Stomach (tissue), 9 donors: ENCODE data around the gene CCDC51. TPM values are rescaled to one million over a fixed set of nuclear protein-coding genes. Genes with fewer than 3 reads are reported as not detected.

Experiments
- DNase-seq, 2 donors: peaks; one replicate each; pipeline versions ENCODE4 v3.0.0 to v3.0.0-alpha.2; 2013 to 2019
- H3K27ac ChIP-seq, 5 donors: fragments of 200-600 bp in 4 of 5; sonication (generic) in 4 of 5; one replicate each; pipeline ENCODE4 v1.5.1; 2013 to 2019; ENCODE audit warnings: mild to moderate bottlenecking in 1 of 5, moderate library complexity in 1 of 5
- H3K27me3 ChIP-seq, 3 donors: fragments of 200-600 bp; sonication (generic); one replicate each; pipeline ENCODE4 v1.5.1; 2017 to 2019; ENCODE audit warnings: mixed run types in 1 of 3
- H3K36me3 ChIP-seq, 4 donors: fragments of 200-600 bp; sonication (generic); 1 replicate in 3 of 4; 2 replicates in 1 of 4; pipeline ENCODE4 v1.5.1; 2016 to 2019
- H3K4me1 ChIP-seq, 4 donors: fragments of 200-600 bp; sonication (generic); one replicate each; pipeline ENCODE4 v1.5.1; 2016 to 2019
- H3K4me3 ChIP-seq, 4 donors: fragments of 200-600 bp; sonication (generic) in 3 of 4; one replicate each; pipeline ENCODE4 v1.5.1; 2016 to 2019; ENCODE audit warnings: mild to moderate bottlenecking in 1 of 4
- H3K9me3 ChIP-seq, 4 donors: fragments of 200-600 bp; sonication (generic); one replicate each; pipeline ENCODE4 v1.5.1; 2016 to 2019
- EP300 ChIP-seq: sonication (generic); formaldehyde crosslinking; IDR thresholded peaks from one replicate; pipeline ENCODE4 v1.6.1; 2017; ENCODE audit warnings: antibody characterized with exemption
- POLR2A ChIP-seq, 4 donors: fragments of 450-650 bp; IDR thresholded peaks; one replicate each; pipeline ENCODE4 v1.6.1; 2016; ENCODE audit warnings: antibody characterized with exemption in 4 of 4, control low read depth in 2 of 4, mild to moderate bottlenecking in 1 of 4, moderate library complexity in 1 of 4
- POLR2AphosphoS5 ChIP-seq, 3 donors: sonication (generic); formaldehyde crosslinking; IDR thresholded peaks; one replicate each; pipeline ENCODE4 v1.6.1; 2016; ENCODE audit warnings: antibody characterized with exemption in 3 of 3
- WGBS, 5 donors: extraction: QIAGEN DNeasy Blood & Tissue Kit in 3 of 5; methylation state at CpG; one replicate each; pipeline versions ENCODE4 v1.1.5 to v1.1.7; 2013 to 2018; 5-methylcytosine and 5-hydroxymethylcytosine counted together
- intact Hi-C: fragments of 100-400 bp; cut with DNase I; formaldehyde crosslinking; loops from one replicate; pipeline ENCODE4 v1.15.1; 2023; ENCODE audit warnings: low total_unique reads
- polyA plus RNA-seq, 3 donors: library from polyadenylated mRNA; stranded (reverse); fragments of 200-250 nt; gene quantifications; one replicate each; pipeline ENCODE4 v1.2.3, GENCODE V29; 2013
- total RNA-seq, 5 donors: library from RNA; depleted of rRNA; stranded (reverse); fragments of >200 nt; gene quantifications; one replicate each; pipeline versions ENCODE4 v1.1.0 to v1.2.3, GENCODE V29; 2014 to 2016
- TF ChIP-seq, protein P1 (sequence below), 7 experiments: fragments of 450-650 bp in 4 of 7; fragments of 200-600 bp in 3 of 7; sonication (generic) in 3 of 7; IDR thresholded peaks; one replicate each; pipeline ENCODE4 v1.5.1; 2016 to 2019; ENCODE audit warnings: antibody characterized with exemption in 7 of 7, control low read depth in 2 of 7, mild to moderate bottlenecking in 1 of 7
- donor health status: healthy with polysubstance abuse.
- donor health status: Bipolar disorder and iron deficiency.
- donor health status: healthy.

CCDC51 gene
- total and polyA plus RNA-seq, 8 donors = 1.8 to 12.5 (median 8.3) TPM

DNA sequence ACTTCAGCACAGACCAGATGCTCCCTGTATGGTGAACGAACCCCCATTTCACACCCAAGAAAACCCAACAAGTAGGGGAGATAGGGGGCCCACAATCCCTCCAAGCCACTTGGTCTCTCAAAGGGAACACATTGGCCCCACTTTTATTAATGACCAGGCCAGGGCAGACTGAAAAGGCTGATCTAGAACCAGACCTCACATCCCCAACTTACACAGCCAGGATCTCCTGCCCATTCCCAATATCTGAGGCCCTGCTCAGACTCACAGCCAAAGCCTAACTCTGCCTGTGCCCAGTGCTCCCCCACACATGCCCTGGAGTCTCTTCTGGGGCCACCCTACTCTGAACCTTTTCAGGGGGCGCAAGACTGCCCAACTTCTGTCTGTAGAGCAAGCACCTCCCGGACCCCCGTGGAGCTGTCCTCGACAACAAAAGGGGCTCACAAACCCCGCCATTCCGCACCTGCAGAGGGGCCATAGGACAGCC lies 11.8 kb downstream of the CCDC51 start:
- DNase-seq = no peak
- H3K27me3 ChIP-seq = peaks cover 0 to 5% (median 0%) of the 10 kb centered on the region in 3 donors
- TF ChIP-seq, protein P1, sequence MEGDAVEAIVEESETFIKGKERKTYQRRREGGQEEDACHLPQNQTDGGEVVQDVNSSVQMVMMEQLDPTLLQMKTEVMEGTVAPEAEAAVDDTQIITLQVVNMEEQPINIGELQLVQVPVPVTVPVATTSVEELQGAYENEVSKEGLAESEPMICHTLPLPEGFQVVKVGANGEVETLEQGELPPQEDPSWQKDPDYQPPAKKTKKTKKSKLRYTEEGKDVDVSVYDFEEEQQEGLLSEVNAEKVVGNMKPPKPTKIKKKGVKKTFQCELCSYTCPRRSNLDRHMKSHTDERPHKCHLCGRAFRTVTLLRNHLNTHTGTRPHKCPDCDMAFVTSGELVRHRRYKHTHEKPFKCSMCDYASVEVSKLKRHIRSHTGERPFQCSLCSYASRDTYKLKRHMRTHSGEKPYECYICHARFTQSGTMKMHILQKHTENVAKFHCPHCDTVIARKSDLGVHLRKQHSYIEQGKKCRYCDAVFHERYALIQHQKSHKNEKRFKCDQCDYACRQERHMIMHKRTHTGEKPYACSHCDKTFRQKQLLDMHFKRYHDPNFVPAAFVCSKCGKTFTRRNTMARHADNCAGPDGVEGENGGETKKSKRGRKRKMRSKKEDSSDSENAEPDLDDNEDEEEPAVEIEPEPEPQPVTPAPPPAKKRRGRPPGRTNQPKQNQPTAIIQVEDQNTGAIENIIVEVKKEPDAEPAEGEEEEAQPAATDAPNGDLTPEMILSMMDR (IDR thresholded peaks at IDR 0.05) = no peak
- TF ChIP-seq POLR2AphosphoS5 (IDR thresholded peaks at IDR 0.05) (no peak), EP300 (no peak), POLR2A (IDR thresholded peaks at IDR 0.05) (no peak)
- peaks cover 51 to 79% (median 61%) of the 10 kb centered on the region in 4 donors for H3K4me1 ChIP-seq
- intact Hi-C loops = no loop called here
- H3K4me3 ChIP-seq = peak overlapping the region; percentile 58 to 91 (median 87)
- WGBS, 5 donors = 20 to 45% (median 36%) methylated on average over 6 to 7 of the region's 7 CpGs
- peak overlapping the region; percentile 90 to 97 (median 93) for H3K27ac ChIP-seq
- no peaks in the 10 kb centered on the region for H3K9me3 ChIP-seq
- H3K36me3 ChIP-seq = peaks cover 8 to 28% (median 25%) of the 10 kb centered on the region in 4 donors

DNA sequence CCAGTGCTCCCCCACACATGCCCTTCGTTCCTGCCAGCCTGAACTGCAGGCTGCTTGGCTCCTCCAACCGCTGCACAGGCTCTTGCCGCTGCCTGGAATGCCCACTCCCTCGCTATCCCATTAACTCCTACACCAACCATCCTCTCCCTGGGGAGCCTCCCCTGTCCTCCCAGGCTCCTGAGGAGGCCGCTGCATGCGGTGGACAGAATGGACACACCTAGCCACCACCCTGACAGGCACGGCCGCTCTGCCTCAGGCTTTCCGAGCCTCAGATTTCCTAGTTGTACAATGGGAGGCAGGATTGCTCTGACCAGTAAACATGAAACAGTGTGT lies 12.3 kb downstream of the CCDC51 start:
- 29 to 46% (median 42%) methylated on average over 9 of the region's 9 CpGs for WGBS, 5 donors
- intact Hi-C loops = no loop called here
- Histone ChIP-seq H3K9me3 (no peaks in the 10 kb centered on the region), H3K36me3 (peaks cover 4 to 28% (median 22%) of the 10 kb centered on the region in 4 donors), H3K27ac (peak overlapping the region in 4 of 5 donors; percentile 92 to 97 (median 94)), H3K4me3 (peak overlapping the region; percentile 58 to 91 (median 87)), H3K4me1 (peaks cover 53 to 79% (median 65%) of the 10 kb centered on the region in 4 donors), H3K27me3 (peaks cover 0 to 5% (median 0%) of the 10 kb centered on the region in 3 donors)
- TF ChIP-seq, protein P1 (IDR thresholded peaks at IDR 0.05) = no peak
- TF ChIP-seq POLR2A (IDR thresholded peaks at IDR 0.05) (no peak), POLR2AphosphoS5 (IDR thresholded peaks at IDR 0.05) (no peak)
- DNase-seq = peak in 1 of 2 donors; percentile 53

DNA sequence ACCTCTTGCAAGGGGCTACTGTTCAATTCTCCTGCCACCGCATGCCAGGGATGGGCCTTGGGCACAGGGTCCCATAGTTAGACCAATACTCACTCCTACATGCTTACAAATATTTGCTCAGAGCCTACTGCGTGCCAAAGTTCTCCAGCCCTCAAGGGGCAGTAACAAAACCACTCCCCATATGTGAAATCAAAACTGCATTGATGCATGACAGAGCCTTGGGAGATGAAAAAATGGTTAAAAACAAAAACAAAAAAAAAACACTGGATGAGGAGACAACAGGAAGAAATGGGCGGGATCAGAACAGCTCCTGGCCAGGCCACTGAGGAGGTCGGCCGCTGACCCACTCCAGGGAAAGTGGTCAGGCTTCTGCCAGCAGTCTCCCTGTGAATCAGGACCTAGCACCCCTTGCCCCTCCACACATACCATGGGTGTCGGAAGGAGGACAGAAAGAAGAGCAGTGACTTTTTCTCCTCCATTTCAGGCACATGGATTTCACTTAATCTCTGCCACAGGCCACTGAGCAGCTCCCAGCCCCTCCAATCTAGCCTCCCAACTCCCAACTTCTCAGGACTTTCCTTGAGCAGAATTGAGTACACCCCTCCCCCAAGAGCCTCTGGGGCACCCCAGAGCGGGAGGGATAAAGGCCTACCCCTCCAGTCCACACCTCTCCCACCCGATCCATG lies 12.8 kb downstream of the CCDC51 start:
- no peak for DNase-seq
- 35 to 46% (median 41%) methylated on average over 8 of the region's 8 CpGs for WGBS, 5 donors

DNA sequence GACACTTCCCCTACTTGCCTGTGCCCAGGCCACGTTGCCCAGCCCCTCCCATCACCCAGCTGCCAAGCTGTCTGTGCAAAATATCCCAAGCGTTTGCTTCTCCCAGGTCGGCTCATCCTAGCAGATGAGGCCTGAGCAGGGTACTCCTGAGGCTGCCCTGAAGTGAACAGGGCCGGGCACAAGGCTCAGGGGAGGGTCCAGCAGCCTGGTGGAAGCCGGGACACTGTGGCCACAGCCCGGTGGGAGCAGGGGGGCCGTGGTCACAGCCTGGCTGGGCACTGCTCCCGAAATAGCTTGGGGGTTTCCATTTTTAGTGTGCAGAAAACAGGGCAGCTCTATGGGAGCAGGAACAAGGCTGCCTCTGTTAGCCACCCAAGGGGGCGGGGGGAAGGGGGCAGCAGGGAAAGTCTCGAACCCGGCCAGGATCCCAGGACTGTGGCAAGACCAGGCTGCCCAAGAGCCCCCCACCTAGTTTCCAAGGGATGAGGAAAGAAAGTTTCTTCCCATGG lies 13.5 kb downstream of the CCDC51 start:
- H3K4me3 ChIP-seq = peak overlapping the region in 2 of 4 donors; percentile 18 to 58
- no peaks in the 10 kb centered on the region for H3K9me3 ChIP-seq
- peaks cover 57 to 87% (median 73%) of the 10 kb centered on the region in 4 donors for H3K4me1 ChIP-seq
- peak overlapping the region in 4 of 5 donors; percentile 92 to 97 (median 94) for H3K27ac ChIP-seq
- peak in 1 of 2 donors; percentile 61 for DNase-seq
- TF ChIP-seq POLR2AphosphoS5 (IDR thresholded peaks at IDR 0.05) (no peak), POLR2A (IDR thresholded peaks at IDR 0.05) (no peak)
- intact Hi-C loops = no loop called here
- H3K36me3 ChIP-seq = peaks cover 0 to 30% (median 24%) of the 10 kb centered on the region in 4 donors
- WGBS, 5 donors = 39 to 59% (median 44%) methylated on average over 3 to 11 of the region's 11 CpGs
- peaks cover 0 to 5% (median 0%) of the 10 kb centered on the region in 3 donors for H3K27me3 ChIP-seq

More for the DNA sequence above, 12.8 kb downstream of the CCDC51 start:
- Histone ChIP-seq H3K36me3 (peaks cover 0 to 28% (median 22%) of the 10 kb centered on the region in 4 donors), H3K27ac (peak overlapping the region in 4 of 5 donors; percentile 92 to 97 (median 94)), H3K4me1 (peaks cover 57 to 84% (median 70%) of the 10 kb centered on the region in 4 donors), H3K27me3 (peaks cover 0 to 5% (median 0%) of the 10 kb centered on the region in 3 donors), H3K4me3 (peak overlapping the region; percentile 58 to 91 (median 87)), H3K9me3 (no peaks in the 10 kb centered on the region)
- TF ChIP-seq EP300 (no peak), POLR2AphosphoS5 (IDR thresholded peaks at IDR 0.05) (no peak), POLR2A (IDR thresholded peaks at IDR 0.05) (no peak)
- TF ChIP-seq, protein P1 (IDR thresholded peaks at IDR 0.05) = no peak
- intact Hi-C loops = no loop called here
